H1 (cell line): ENCODE data around the gene PPP4R4.

Experiments
- ATF2 ChIP-seq: IDR thresholded peaks from 2 replicates; pipeline ENCODE4 v1.6.1; 2012; ENCODE audit warnings: low read length, inconsistent platforms
- BACH1 ChIP-seq: IDR thresholded peaks from 2 replicates; pipeline ENCODE4 v1.6.1; 2012; ENCODE audit warnings: low read length, improper control_type of control experiment
- CTCF ChIP-seq, 3 experiments: IDR thresholded peaks; 1 replicate in 2 of 3; 2 replicates in 1 of 3; pipeline versions ENCODE4 v1.5.1 to v1.6.1; 2011; ENCODE audit warnings: low read length in 3 of 3, mild to moderate bottlenecking in 3 of 3, inconsistent platforms in 2 of 3, low read depth in 1 of 3, moderate library complexity in 1 of 3; ENCODE audit not compliant: insufficient read depth in 1 of 3; ENCODE audit errors: control extremely low read depth in 1 of 3
- EGR1 ChIP-seq: IDR thresholded peaks from 2 replicates; pipeline ENCODE4 v1.6.1; 2011; ENCODE audit warnings: low read depth, low read length, borderline replicate concordance
- EP300 ChIP-seq, 2 experiments: IDR thresholded peaks; 1 replicate in 1 of 2; 2 replicates in 1 of 2; pipeline ENCODE4 v1.6.1; 2011 to 2012; ENCODE audit warnings: low read depth in 2 of 2, low read length in 2 of 2, mild to moderate bottlenecking in 2 of 2, borderline replicate concordance in 1 of 2, inconsistent platforms in 1 of 2, moderate library complexity in 1 of 2
- NANOG ChIP-seq: IDR thresholded peaks from 2 replicates; pipeline ENCODE4 v1.6.1; 2011; ENCODE audit warnings: low read length, low read depth, mild to moderate bottlenecking, inconsistent platforms; ENCODE audit not compliant: insufficient read depth, poor library complexity, severe bottlenecking

GRCh38 chr14:94175011-94175745 lies 1.1 kb downstream of the PPP4R4 start:
- TF ChIP-seq NANOG: no peak
- no peak for TF ChIP-seq CTCF (IDR thresholded peaks at IDR 0.05; ENCODE audit: control extremely low read depth in 1 of 3, insufficient read depth in 1 of 3, low read depth in 1 of 3, low read length in 3 of 3)
- no peak for TF ChIP-seq BACH1
- no peak for TF ChIP-seq EGR1
- no peak for TF ChIP-seq ATF2
- no peak for TF ChIP-seq EP300 (IDR thresholded peaks at IDR 0.05; ENCODE audit: borderline replicate concordance in 1 of 2, low read depth in 2 of 2, low read length in 2 of 2)
